ENCODE results near the gene CTXN2.

The CTXN2 gene

GRCh38 chr15:48222627-48223026 lies 31.2 kb downstream of the CTXN2 start:
- no peak for DNase-seq (ENCODE audit: low read depth)

- no peak for DNase-seq (ENCODE audit: low read depth)
These were observed 34.3 kb downstream of the CTXN2 start for GRCh38 chr15:48225771-48226170.

GRCh38 chr15:48230498-48230897 lies 39.0 kb downstream of the CTXN2 start:
- DNase-seq (ENCODE audit: low read depth) = no peak

- no peak for DNase-seq (ENCODE audit: low read depth)
These were observed 41.8 kb downstream of the CTXN2 start for GRCh38 chr15:48233246-48233645.

GRCh38 chr15:48239334-48239733 lies 47.9 kb downstream of the CTXN2 start:
- no peak for DNase-seq (ENCODE audit: low read depth)

- DNase-seq (ENCODE audit: low read depth) = no peak
These were observed 50.5 kb downstream of the CTXN2 start for GRCh38 chr15:48242015-48242414.

- DNase-seq (ENCODE audit: low read depth) = no peak
These were observed 51.1 kb downstream of the CTXN2 start for GRCh38 chr15:48242535-48242934.

- no peak for DNase-seq (ENCODE audit: low read depth)
These were observed 53.5 kb downstream of the CTXN2 start for GRCh38 chr15:48244921-48245320.

GRCh38 chr15:48248414-48248813 lies 56.9 kb downstream of the CTXN2 start:
- no peak for DNase-seq (ENCODE audit: low read depth)

GRCh38 chr15:48250640-48251076 lies 59.2 kb downstream of the CTXN2 start:
- no peak for DNase-seq (ENCODE audit: low read depth)

- DNase-seq (ENCODE audit: low read depth) = no peak
These were observed 61.7 kb downstream of the CTXN2 start for GRCh38 chr15:48253172-48253571.
